D721Med (cell line): ENCODE measurements around the gene LRRC8C.

Experiments used
- DNase-seq: peaks from one replicate; pipeline ENCODE4 v3.0.0; 2011; ENCODE audit warnings: low spot score; ENCODE audit not compliant: insufficient read length
- FAIRE-seq: peaks from 2 replicates; lab custom pipeline; 2011; peaks lifted over from hg19 to GRCh38; lab: Jason Lieb, UNC
- CTCF ChIP-seq: IDR thresholded peaks from 2 replicates; pipeline ENCODE4 v1.5.1; 2012; ENCODE audit warnings: mild to moderate bottlenecking, control low read depth; ENCODE audit not compliant: insufficient read depth; ENCODE audit errors: missing control alignments

The LRRC8C gene

GRCh38 chr1:89666640-89667039 lies 33.7 kb downstream of the LRRC8C start:
- FAIRE-seq (no peak), DNase-seq (no peak)
- no peak for TF ChIP-seq CTCF

- no peak for FAIRE-seq
- DNase-seq: no peak
- no peak for TF ChIP-seq CTCF
Measured at GRCh38 chr1:89667691-89668090, 34.8 kb downstream of the LRRC8C start.

- DNase-seq (no peak), FAIRE-seq (no peak)
- no peak for TF ChIP-seq CTCF
Measured at GRCh38 chr1:89668961-89669360, 36.0 kb downstream of the LRRC8C start.

GRCh38 chr1:89669441-89669840 lies 36.5 kb downstream of the LRRC8C start:
- DNase-seq (no peak), FAIRE-seq (no peak)
- no peak for TF ChIP-seq CTCF

- DNase-seq (no peak), FAIRE-seq (no peak)
- no peak for TF ChIP-seq CTCF
Measured at GRCh38 chr1:89670163-89670562, 37.2 kb downstream of the LRRC8C start.

GRCh38 chr1:89670711-89671110 lies 37.8 kb downstream of the LRRC8C start:
- FAIRE-seq: no peak

More at GRCh38 chr1:89670711-89671110, 37.8 kb downstream of the LRRC8C start:
- no peak for DNase-seq
- no peak for TF ChIP-seq CTCF
